Right atrium auricular region (tissue), 2 donors: ENCODE results near the gene HOXB13. TPM values are rescaled to one million over a fixed set of nuclear protein-coding genes. Genes with fewer than 3 reads are reported as not detected.
A peak's percentile ranks its signal among the peaks of the same experiment; 100 is the strongest.

Experiments
- DNase-seq: peaks from one replicate; pipeline ENCODE4 v3.0.0-alpha.2; 2019; ENCODE audit warnings: low spot score
- H3K27ac ChIP-seq, 2 donors: fragments of 200-600 bp; sonication (generic); 1 replicate in 1 of 2; 2 replicates in 1 of 2; pipeline ENCODE4 v1.5.1; 2016 to 2019
- H3K27me3 ChIP-seq, 2 donors: fragments of 200-600 bp; sonication (generic); one replicate each; pipeline versions ENCODE4 v1.5.1 to v1.6.0; 2017 to 2019
- H3K36me3 ChIP-seq: fragments of 200-600 bp; sonication (generic); one replicate; pipeline ENCODE4 v1.5.1; 2016
- H3K4me1 ChIP-seq, 2 donors: fragments of 200-600 bp; sonication (generic); one replicate each; pipeline versions ENCODE4 v1.5.1 to v1.6.0; 2017 to 2019
- H3K4me3 ChIP-seq, 2 donors: fragments of 200-600 bp; sonication (generic); 1 replicate in 1 of 2; 2 replicates in 1 of 2; pipeline ENCODE4 v1.5.1; 2017 to 2019; ENCODE audit warnings: mild to moderate bottlenecking in 1 of 2, moderate library complexity in 1 of 2
- H3K9me3 ChIP-seq, 2 donors: fragments of 200-600 bp; sonication (generic); one replicate each; pipeline ENCODE4 v1.5.1; 2019
- total RNA-seq, 2 donors: library from RNA; depleted of rRNA; stranded (reverse); fragments of >200 nt; gene quantifications; one replicate each; pipeline ENCODE4 v1.1.0, GENCODE V29; 2016
- TF ChIP-seq, protein P1 (sequence below), 2 donors: fragments of 200-600 bp; sonication (generic); IDR thresholded peaks; one replicate each; pipeline ENCODE4 v1.5.1; 2019; ENCODE audit warnings: antibody characterized with exemption in 2 of 2

HOXB13 gene
- total RNA-seq = not detected

DNA sequence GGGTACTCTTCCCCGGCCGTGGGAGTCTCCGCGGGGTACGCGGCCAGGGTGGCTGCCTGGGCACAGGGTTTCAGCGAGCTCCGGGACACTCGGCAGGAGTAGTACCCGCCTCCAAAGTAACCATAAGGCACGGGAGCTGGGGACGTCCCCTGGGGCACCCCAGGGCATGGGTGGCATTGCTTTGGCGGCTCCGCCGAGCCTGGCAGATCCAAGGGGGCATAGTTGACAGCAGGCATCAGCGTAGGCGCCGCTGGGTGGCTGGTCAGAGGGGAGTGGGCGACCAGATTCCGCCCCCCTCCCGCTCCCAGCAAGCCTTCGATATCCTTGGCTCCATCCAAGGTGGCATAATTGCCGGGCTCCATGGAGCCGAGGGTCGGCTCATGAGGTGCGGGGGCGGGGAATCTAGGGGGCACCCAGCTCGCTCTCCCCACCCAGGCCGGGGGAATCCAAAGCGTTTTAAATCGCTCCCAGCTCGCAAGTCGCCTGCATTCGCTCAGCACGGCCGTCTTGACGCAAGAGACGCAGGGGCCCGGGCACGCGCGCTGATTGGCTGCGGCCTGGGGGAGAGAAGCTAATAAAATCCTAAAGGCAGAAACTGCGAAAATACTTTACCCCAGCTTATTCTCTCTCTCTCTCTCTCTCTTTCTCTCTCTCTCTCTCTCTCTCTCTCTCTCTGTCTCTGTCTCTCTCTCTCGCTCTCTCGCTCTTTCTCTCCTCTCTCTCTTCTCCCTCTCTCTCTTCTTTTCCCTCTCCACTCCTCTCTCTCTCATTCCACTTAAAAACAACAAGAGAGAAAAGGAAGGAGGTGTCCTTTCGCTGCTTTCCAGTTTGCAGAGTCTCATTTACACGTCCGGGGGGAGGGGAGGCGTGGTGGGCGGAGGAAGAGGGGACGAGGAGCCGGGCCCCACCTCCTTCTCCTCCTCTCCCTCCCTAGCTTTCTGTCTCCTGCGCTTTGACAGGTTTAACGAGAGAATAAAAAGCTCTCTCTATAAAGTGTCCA lies at the start of gene HOXB13:
Gene HOXB13 (minus strand): TSS at position 519 of the 1,000 bp plus-strand sequence. CDS start 157 bp downstream, at position 362.
- Histone ChIP-seq H3K9me3 (no peaks in the 10 kb centered on the region), H3K36me3 (no peaks in the 10 kb centered on the region), H3K27me3 (peaks cover 57 to 91% of the 10 kb centered on the region in 2 donors), H3K27ac (no peak within 1 kb of the TSS), H3K4me3 (peak within 1 kb of the TSS in 1 of 2 donors; percentile 30), H3K4me1 (peaks cover 0 to 40% of the 10 kb centered on the region in 2 donors)
- TF ChIP-seq, protein P1, sequence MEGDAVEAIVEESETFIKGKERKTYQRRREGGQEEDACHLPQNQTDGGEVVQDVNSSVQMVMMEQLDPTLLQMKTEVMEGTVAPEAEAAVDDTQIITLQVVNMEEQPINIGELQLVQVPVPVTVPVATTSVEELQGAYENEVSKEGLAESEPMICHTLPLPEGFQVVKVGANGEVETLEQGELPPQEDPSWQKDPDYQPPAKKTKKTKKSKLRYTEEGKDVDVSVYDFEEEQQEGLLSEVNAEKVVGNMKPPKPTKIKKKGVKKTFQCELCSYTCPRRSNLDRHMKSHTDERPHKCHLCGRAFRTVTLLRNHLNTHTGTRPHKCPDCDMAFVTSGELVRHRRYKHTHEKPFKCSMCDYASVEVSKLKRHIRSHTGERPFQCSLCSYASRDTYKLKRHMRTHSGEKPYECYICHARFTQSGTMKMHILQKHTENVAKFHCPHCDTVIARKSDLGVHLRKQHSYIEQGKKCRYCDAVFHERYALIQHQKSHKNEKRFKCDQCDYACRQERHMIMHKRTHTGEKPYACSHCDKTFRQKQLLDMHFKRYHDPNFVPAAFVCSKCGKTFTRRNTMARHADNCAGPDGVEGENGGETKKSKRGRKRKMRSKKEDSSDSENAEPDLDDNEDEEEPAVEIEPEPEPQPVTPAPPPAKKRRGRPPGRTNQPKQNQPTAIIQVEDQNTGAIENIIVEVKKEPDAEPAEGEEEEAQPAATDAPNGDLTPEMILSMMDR (IDR thresholded peaks at IDR 0.05) = no peak
- no peak for DNase-seq

DNA sequence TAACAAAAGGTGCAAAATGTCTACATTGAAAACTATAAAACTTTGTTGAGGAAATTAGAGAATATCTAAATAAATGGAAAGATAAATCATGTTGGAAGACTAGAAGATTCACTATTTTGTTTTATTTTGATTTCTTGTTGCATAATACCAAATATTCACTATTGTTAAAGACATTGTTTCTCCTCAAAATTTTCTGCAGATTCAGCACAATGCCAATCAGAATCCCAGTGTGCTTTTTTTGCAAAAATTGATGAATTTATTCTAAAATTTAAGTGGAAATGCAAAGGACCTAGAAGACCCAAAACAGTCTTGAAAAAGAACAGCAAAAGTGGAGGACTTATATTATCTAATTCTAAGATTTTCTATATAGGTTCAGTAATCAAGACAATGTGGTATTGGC lies 48.1 kb upstream of the HOXB13 start:
- Histone ChIP-seq H3K4me1 (no peaks in the 10 kb centered on the region), H3K27ac (no peak overlapping the region), H3K9me3 (peaks cover 0 to 12% of the 10 kb centered on the region in 2 donors), H3K36me3 (no peaks in the 10 kb centered on the region), H3K4me3 (no peak overlapping the region), H3K27me3 (no peaks in the 10 kb centered on the region)
- TF ChIP-seq, protein P1 (IDR thresholded peaks at IDR 0.05) = no peak
- DNase-seq = no peak

DNA sequence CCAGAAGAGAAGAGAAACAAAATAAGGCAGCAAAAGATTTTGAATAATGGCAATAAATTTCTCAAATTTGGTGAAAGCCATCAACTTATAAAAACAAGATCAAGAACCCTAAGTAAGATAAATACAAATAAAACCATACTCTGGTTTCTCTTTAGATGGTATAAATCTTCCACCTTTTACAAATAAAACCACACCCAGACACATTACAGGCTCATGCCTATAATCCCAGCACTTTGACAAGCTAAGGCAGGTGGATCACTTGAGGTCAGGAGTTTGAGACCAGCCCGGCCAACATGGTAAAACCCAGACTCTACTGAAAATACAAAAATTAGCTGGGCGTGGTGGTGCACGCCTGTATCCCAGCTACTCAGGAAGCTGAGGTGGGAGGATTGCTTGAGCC lies 44.7 kb upstream of the HOXB13 start:
- H3K4me1 ChIP-seq = no peaks in the 10 kb centered on the region
- H3K9me3 ChIP-seq = peaks cover 0 to 5% of the 10 kb centered on the region in 2 donors
- no peak overlapping the region for H3K4me3 ChIP-seq
- DNase-seq = no peak
- no peaks in the 10 kb centered on the region for H3K36me3 ChIP-seq
- no peak overlapping the region for H3K27ac ChIP-seq
- H3K27me3 ChIP-seq = no peaks in the 10 kb centered on the region
- TF ChIP-seq, protein P1 (IDR thresholded peaks at IDR 0.05) = no peak

DNA sequence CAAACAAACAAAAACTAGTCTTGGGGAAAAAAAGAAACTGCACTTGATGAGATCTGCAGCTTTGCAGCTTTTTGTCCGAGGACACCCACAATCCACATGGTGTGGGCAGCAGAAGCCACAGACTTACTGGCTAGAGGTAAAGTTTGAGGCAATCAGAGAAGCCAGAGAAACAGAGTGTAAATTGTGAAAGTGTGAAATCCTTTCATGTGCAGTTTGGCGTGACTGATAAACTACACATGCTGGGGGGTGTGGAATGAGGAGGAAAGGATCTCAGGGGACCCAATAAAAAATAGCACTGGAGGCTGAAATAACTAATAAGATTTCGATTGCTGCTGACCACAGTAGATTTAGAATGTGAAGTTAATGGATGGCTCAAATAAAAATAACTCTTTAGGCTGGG lies 42.4 kb upstream of the HOXB13 start:
- Histone ChIP-seq H3K4me1 (no peaks in the 10 kb centered on the region), H3K27me3 (no peaks in the 10 kb centered on the region), H3K27ac (no peak overlapping the region), H3K36me3 (no peaks in the 10 kb centered on the region), H3K9me3 (peaks cover 0 to 4% of the 10 kb centered on the region in 2 donors), H3K4me3 (no peak overlapping the region)
- no peak for DNase-seq
- TF ChIP-seq, protein P1 (IDR thresholded peaks at IDR 0.05) = no peak

DNA sequence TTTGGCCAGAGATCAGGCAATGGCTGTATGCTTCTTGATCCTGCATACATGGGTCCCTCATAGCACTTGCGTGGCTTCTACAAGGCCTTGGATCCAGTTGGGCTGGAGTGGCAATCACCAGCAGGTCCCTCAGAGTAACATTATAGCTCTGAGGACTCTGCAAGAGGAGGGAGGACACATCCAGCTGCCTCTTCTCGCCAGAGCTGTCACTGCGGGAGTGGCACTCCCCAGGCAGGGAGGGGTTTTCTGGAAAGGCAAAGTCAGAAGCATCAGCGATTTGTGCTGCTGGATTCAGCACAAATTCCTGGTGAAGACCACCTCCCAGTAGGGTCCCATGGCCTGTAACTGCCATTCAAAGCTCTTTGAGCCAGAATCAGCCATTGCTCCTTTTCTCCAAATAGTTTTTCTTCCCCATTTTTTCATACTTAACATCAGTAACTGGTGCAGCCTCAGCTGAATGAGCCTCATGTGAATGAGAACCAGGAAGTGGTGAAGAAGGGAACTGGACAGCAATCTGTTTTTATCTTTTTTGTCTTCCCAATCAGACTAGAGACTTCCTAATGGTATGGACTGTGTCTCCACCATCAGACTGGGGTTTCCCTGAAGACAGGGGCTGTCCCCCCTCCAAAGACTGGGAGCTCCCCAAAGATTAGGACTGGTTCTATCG lies 40.6 kb upstream of the HOXB13 start:
- Histone ChIP-seq H3K4me3 (no peak overlapping the region), H3K9me3 (no peaks in the 10 kb centered on the region), H3K4me1 (no peaks in the 10 kb centered on the region), H3K27me3 (no peaks in the 10 kb centered on the region), H3K27ac (no peak overlapping the region), H3K36me3 (no peaks in the 10 kb centered on the region)
- TF ChIP-seq, protein P1 (IDR thresholded peaks at IDR 0.05) = no peak
- DNase-seq = no peak
